Activated T-cell treated with anti-CD3 and anti-CD28 coated beads, Interleukin-2, amount 50 U/mL, for 72 hours (primary cell): Measurements from ENCODE around the gene TMEM41A. TPM values are rescaled to one million over a fixed set of nuclear protein-coding genes. Genes with fewer than 3 reads are reported as not detected.

Experiments used
- ATAC-seq, 2 donors: fragments of 150-1000 bp; cut with Tn5 transposase; replicated peaks in 1 of 2; 2 replicates each; pipeline ENCODE4 v1.10.0; 2021; ENCODE audit warnings: moderate library complexity in 2 of 2, mild to moderate bottlenecking in 1 of 2
- DNase-seq, 2 donors: peaks; one replicate each; pipeline ENCODE4 v3.0.0; 2021 to 2022; ENCODE audit warnings: mixed read lengths in 1 of 2
- H3K27ac Mint-ChIP-seq: one replicate; pipeline ENCODE4 v1.8.0; 2022; ENCODE audit warnings: mild to moderate bottlenecking, moderate library complexity, mixed read lengths
- H3K27me3 Mint-ChIP-seq: one replicate; pipeline ENCODE4 v1.8.0; 2022; ENCODE audit warnings: low read depth, mixed read lengths
- H3K36me3 Mint-ChIP-seq, 2 donors: one replicate each; pipeline ENCODE4 v1.8.0; 2022; ENCODE audit warnings: mixed read lengths in 2 of 2, mild to moderate bottlenecking in 1 of 2; ENCODE audit not compliant: insufficient read depth in 2 of 2
- H3K4me1 Mint-ChIP-seq: one replicate; pipeline ENCODE4 v1.8.0; 2022; ENCODE audit warnings: low read depth, mixed read lengths
- H3K4me3 Mint-ChIP-seq, 2 donors: one replicate each; pipeline ENCODE4 v1.8.0; 2022; ENCODE audit warnings: mild to moderate bottlenecking in 2 of 2, mixed read lengths in 2 of 2, moderate library complexity in 2 of 2
- H3K9me3 Mint-ChIP-seq, 2 donors: one replicate each; pipeline ENCODE4 v1.8.0; 2022; ENCODE audit warnings: mixed read lengths in 2 of 2
- total RNA-seq, 2 donors: library from RNA; stranded (reverse); gene quantifications; one replicate each; pipeline ENCODE4 v1.2.3, GENCODE V29; 2022

Gene TMEM41A
- total RNA-seq, 2 donors from 2014 or later, result 19.8 to 22.7 TPM

- no peaks in the 10 kb centered on the region for H3K4me1 Mint-ChIP-seq
- no peak overlapping the region for H3K4me3 Mint-ChIP-seq
- no peak overlapping the region for H3K27ac Mint-ChIP-seq
- no peaks in the 10 kb centered on the region for H3K9me3 Mint-ChIP-seq
- DNase-seq, result no peak
- ATAC-seq, result no peak
- H3K36me3 Mint-ChIP-seq, result no peaks in the 10 kb centered on the region
- H3K27me3 Mint-ChIP-seq, result peaks cover 28% of the 10 kb centered on the region
Observed at GRCh38 chr3:185517387-185518130, 18.7 kb upstream of the TMEM41A start.

GRCh38 chr3:185511711-185512110 is 12.9 kb upstream of the TMEM41A start:
- no peak for ATAC-seq

GRCh38 chr3:185508335-185508991 is 9.6 kb upstream of the TMEM41A start:
- Mint-ChIP-seq H3K9me3 (no peaks in the 10 kb centered on the region), H3K36me3 (peaks cover 0 to 2% of the 10 kb centered on the region in 2 donors), H3K27me3 (peaks cover 4% of the 10 kb centered on the region), H3K27ac (no peak overlapping the region), H3K4me3 (no peak overlapping the region), H3K4me1 (no peaks in the 10 kb centered on the region)
- no peak for ATAC-seq
- no peak for DNase-seq

More at GRCh38 chr3:185511711-185512110, 12.9 kb upstream of the TMEM41A start:
- Mint-ChIP-seq H3K27ac (no peak overlapping the region), H3K9me3 (no peaks in the 10 kb centered on the region), H3K36me3 (no peaks in the 10 kb centered on the region), H3K4me3 (no peak overlapping the region), H3K4me1 (no peaks in the 10 kb centered on the region), H3K27me3 (peaks cover 11% of the 10 kb centered on the region)
- no peak for DNase-seq

- Mint-ChIP-seq H3K27me3 (no peaks in the 10 kb centered on the region), H3K9me3 (no peaks in the 10 kb centered on the region), H3K4me3 (no peak overlapping the region), H3K4me1 (no peaks in the 10 kb centered on the region), H3K27ac (no peak overlapping the region), H3K36me3 (peaks cover 0 to 2% of the 10 kb centered on the region in 2 donors)
- DNase-seq (no peak), ATAC-seq (no peak)
Observed at GRCh38 chr3:185507883-185508282, 9.0 kb upstream of the TMEM41A start.

- Mint-ChIP-seq H3K27me3 (no peaks in the 10 kb centered on the region), H3K4me1 (no peaks in the 10 kb centered on the region), H3K27ac (no peak overlapping the region), H3K36me3 (peaks cover 0 to 2% of the 10 kb centered on the region in 2 donors), H3K9me3 (no peaks in the 10 kb centered on the region), H3K4me3 (no peak overlapping the region)
- ATAC-seq (no peak), DNase-seq (no peak)
Observed at GRCh38 chr3:185504636-185505035, 5.8 kb upstream of the TMEM41A start.

GRCh38 chr3:185503521-185503920 is 4.7 kb upstream of the TMEM41A start:
- no peak overlapping the region for H3K4me3 Mint-ChIP-seq
- H3K27me3 Mint-ChIP-seq, result no peaks in the 10 kb centered on the region
- DNase-seq, result no peak
- no peak overlapping the region for H3K27ac Mint-ChIP-seq
- ATAC-seq, result no peak
- H3K4me1 Mint-ChIP-seq, result no peaks in the 10 kb centered on the region
- no peaks in the 10 kb centered on the region for H3K9me3 Mint-ChIP-seq
- peaks cover 2 to 3% of the 10 kb centered on the region in 2 donors for H3K36me3 Mint-ChIP-seq

- Mint-ChIP-seq H3K27ac (no peak overlapping the region), H3K36me3 (peaks cover 2 to 3% of the 10 kb centered on the region in 2 donors), H3K4me1 (no peaks in the 10 kb centered on the region), H3K4me3 (no peak overlapping the region), H3K27me3 (no peaks in the 10 kb centered on the region), H3K9me3 (no peaks in the 10 kb centered on the region)
- DNase-seq (no peak), ATAC-seq (no peak)
Observed at GRCh38 chr3:185502987-185503386, 4.2 kb upstream of the TMEM41A start.

- Mint-ChIP-seq H3K4me1 (no peaks in the 10 kb centered on the region), H3K36me3 (peaks cover 8 to 11% of the 10 kb centered on the region in 2 donors)
Observed at GRCh38 chr3:185490241-185490640, 8.6 kb downstream of the TMEM41A start.

GRCh38 chr3:185489462-185489861 is 9.4 kb downstream of the TMEM41A start:
- H3K4me1 Mint-ChIP-seq, result no peaks in the 10 kb centered on the region
- H3K27me3 Mint-ChIP-seq, result no peaks in the 10 kb centered on the region
- H3K27ac Mint-ChIP-seq, result no peak overlapping the region
- H3K36me3 Mint-ChIP-seq, result peaks cover 6 to 7% of the 10 kb centered on the region in 2 donors
- H3K4me3 Mint-ChIP-seq, result no peak overlapping the region
- H3K9me3 Mint-ChIP-seq, result no peaks in the 10 kb centered on the region
- ATAC-seq (no peak), DNase-seq (no peak)

More at GRCh38 chr3:185490241-185490640, 8.6 kb downstream of the TMEM41A start:
- Mint-ChIP-seq H3K4me3 (no peak overlapping the region), H3K27me3 (no peaks in the 10 kb centered on the region), H3K27ac (no peak overlapping the region), H3K9me3 (no peaks in the 10 kb centered on the region)
- DNase-seq, result no peak
- no peak for ATAC-seq

GRCh38 chr3:185488465-185488864 is 10.4 kb downstream of the TMEM41A start:
- Mint-ChIP-seq H3K27ac (no peak overlapping the region), H3K4me3 (no peak overlapping the region), H3K36me3 (peaks cover 4 to 6% of the 10 kb centered on the region in 2 donors), H3K4me1 (no peaks in the 10 kb centered on the region), H3K9me3 (no peaks in the 10 kb centered on the region), H3K27me3 (no peaks in the 10 kb centered on the region)
- DNase-seq (no peak), ATAC-seq (no peak)

- no peak for ATAC-seq
- Mint-ChIP-seq H3K4me3 (no peak overlapping the region), H3K4me1 (no peaks in the 10 kb centered on the region), H3K36me3 (peaks cover 8% of the 10 kb centered on the region in 2 donors), H3K27ac (no peak overlapping the region), H3K9me3 (no peaks in the 10 kb centered on the region), H3K27me3 (no peaks in the 10 kb centered on the region)
- no peak for DNase-seq
Observed at GRCh38 chr3:185486394-185486793, 12.4 kb downstream of the TMEM41A start.

GRCh38 chr3:185484296-185484695 is 14.5 kb downstream of the TMEM41A start:
- Mint-ChIP-seq H3K27ac (no peak overlapping the region), H3K36me3 (peaks cover 6 to 12% of the 10 kb centered on the region in 2 donors), H3K27me3 (no peaks in the 10 kb centered on the region), H3K4me3 (no peak overlapping the region), H3K4me1 (no peaks in the 10 kb centered on the region), H3K9me3 (no peaks in the 10 kb centered on the region)
- DNase-seq, result no peak
- no peak for ATAC-seq

- no peak overlapping the region for H3K4me3 Mint-ChIP-seq
- ATAC-seq (no peak), DNase-seq (no peak)
- no peaks in the 10 kb centered on the region for H3K27me3 Mint-ChIP-seq
- peaks cover 4 to 13% of the 10 kb centered on the region in 2 donors for H3K36me3 Mint-ChIP-seq
- H3K4me1 Mint-ChIP-seq, result no peaks in the 10 kb centered on the region
- H3K9me3 Mint-ChIP-seq, result no peaks in the 10 kb centered on the region
- no peak overlapping the region for H3K27ac Mint-ChIP-seq
Observed at GRCh38 chr3:185479373-185479945, 19.4 kb downstream of the TMEM41A start.
